NCI-H446 treated with DMSO at 0.1 percent for 48 hours (cell line): ENCODE results near the gene ZBTB4.

Experiments used
- DNase-seq: peaks from one replicate; lab custom pipeline; 2025; lab: John Stamatoyannopoulos, UW

The ZBTB4 gene, protein sequence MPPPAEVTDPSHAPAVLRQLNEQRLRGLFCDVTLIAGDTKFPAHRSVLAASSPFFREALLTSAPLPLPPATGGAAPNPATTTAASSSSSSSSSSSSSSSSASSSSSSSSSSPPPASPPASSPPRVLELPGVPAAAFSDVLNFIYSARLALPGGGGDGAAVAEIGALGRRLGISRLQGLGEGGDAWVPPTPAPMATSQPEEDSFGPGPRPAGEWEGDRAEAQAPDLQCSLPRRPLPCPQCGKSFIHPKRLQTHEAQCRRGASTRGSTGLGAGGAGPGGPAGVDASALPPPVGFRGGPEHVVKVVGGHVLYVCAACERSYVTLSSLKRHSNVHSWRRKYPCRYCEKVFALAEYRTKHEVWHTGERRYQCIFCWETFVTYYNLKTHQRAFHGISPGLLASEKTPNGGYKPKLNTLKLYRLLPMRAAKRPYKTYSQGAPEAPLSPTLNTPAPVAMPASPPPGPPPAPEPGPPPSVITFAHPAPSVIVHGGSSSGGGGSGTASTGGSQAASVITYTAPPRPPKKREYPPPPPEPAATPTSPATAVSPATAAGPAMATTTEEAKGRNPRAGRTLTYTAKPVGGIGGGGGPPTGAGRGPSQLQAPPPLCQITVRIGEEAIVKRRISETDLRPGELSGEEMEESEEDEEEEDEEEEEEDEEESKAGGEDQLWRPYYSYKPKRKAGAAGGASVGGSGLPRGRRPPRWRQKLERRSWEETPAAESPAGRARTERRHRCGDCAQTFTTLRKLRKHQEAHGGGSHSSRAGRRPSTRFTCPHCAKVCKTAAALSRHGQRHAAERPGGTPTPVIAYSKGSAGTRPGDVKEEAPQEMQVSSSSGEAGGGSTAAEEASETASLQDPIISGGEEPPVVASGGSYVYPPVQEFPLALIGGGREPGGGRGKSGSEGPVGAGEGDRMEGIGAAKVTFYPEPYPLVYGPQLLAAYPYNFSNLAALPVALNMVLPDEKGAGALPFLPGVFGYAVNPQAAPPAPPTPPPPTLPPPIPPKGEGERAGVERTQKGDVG

DNA sequence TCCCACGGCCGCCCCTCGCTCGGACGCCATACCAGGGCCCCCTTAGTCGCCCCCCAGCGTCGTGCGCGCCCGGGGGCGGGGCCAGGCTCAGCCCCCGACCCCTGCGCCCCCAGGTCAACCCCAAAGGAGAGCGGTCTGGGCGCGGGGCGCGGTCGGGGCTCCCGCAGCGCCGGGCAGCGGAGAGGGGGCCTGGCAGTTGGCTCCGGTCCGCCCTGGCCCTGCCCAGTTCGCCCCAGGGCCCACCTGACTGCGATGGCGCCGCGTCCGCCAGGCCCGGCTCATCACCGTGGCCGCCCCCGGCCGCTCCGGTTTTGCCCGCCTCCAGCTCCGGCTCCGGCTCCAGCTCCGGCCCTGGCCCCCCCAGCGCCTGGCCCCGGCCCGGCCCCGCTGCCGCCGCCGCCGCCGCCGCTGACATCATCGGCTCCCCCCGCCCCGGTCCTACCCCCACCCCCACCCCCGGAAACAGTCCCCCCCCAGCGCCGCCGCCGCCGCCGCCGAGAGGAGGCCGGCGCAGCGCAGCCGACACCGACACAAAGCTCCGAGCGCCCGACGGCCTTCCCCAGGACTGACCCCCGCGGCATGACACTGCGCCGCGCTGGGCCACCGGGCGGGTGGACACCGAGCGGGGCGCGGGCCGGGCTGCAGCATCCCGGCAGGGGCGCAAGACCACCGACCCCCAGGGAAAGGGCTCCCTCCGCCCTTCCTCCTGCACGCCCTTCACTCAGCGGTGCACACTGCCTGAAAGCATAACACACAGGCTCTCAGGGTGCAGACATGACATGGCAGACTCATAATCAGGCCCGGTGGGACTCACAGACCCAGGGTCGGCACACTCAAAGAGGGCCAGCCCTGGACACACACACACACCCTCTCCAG lies at the start of gene ZBTB4:
Gene ZBTB4, minus strand, starts transcription at position 419 of the 876 bp plus-strand sequence. CDS start 12,830 bp downstream, outside the sequence.
- DNase-seq: no peak

DNA sequence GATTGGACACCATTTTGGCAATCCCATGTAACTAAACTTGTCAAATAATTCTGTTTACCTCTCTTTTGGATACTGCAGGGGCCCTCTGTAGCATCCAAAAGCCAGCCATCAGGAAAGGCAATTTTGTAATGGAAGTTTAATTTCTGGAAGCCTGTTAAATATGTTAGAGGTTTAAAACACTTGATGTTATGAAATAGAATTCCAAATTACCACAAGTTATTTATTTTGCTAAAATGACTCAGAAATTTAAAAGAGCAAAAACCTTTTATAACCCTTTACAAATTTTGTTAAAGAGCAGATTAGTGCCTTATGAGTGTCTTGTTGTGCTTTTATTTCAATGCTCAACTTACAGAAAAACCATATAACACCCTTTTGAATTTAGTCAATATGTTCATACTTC lies 49.4 kb upstream of the ZBTB4 start:
- no peak for DNase-seq

DNA sequence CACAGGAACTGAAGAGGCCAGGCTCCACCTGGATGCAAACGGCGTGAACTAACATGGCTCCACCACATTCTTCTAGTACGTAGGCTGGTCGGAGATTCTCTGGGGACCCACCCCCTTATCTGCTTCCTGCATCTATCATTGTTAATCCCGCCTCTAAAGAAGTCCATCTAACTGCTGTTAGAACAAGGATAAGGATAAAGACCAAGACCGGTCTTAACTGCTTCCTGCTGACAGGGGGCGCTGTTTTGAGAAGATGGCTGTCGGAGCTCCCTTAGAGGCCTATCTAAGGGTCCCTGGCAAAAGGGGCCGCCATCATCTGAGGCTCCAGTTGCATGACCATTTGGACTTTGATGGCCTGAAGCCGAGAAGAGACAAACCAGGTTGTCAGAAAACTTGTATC lies 43.6 kb upstream of the ZBTB4 start:
- DNase-seq: no peak

DNA sequence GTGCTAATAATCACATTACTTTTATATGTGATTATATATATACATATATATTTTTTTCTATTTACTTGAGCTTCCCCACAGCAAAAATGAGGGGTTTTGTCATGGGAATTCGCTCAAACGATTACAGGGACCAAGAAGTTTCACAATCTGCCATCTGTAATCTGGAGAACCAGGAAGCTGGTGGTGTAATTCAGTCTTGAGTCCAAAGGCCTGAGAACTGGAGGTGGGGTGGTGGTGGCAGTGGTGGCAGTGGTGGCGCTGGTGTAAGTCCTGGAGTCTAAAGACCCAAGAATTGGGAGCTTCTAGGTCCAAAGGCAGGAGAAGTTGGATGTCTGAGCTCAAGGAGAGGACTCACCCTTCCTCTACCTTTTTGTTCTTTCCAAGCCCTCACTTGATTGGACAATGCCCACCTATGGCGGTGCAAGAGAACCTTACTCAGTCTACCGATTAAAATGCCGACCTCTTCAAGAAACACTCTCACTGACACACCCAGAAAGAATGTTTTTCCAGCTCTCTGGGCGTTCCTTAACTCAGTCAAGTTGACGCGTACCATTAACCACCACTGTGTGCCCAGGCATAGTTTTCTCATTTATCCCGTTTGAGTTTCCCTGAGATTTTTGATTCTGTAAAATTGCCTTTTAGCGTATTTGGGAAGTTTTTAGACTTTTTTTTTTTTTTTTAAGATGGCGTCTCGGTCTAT lies 36.6 kb upstream of the ZBTB4 start:
- no peak for DNase-seq

DNA sequence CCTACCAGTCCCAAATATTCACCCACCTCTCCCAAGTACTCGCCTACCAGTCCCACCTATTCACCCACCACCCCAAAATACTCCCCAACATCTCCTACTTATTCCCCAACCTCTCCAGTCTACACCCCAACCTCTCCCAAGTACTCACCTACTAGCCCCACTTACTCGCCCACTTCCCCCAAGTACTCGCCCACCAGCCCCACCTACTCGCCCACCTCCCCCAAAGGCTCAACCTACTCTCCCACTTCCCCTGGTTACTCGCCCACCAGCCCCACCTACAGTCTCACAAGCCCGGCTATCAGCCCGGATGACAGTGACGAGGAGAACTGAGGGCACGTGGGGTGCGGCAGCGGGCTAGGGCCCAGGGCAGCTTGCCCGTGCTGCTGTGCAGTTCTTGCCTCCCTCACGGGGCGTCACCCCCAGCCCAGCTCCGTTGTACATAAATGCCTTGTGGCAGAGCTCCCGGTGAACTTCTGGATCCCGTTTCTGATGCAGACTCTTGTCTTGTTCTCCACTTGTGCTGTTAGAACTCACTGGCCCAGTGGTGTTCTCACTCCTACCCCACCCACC lies 34.5 kb upstream of the ZBTB4 start:
- no peak for DNase-seq

DNA sequence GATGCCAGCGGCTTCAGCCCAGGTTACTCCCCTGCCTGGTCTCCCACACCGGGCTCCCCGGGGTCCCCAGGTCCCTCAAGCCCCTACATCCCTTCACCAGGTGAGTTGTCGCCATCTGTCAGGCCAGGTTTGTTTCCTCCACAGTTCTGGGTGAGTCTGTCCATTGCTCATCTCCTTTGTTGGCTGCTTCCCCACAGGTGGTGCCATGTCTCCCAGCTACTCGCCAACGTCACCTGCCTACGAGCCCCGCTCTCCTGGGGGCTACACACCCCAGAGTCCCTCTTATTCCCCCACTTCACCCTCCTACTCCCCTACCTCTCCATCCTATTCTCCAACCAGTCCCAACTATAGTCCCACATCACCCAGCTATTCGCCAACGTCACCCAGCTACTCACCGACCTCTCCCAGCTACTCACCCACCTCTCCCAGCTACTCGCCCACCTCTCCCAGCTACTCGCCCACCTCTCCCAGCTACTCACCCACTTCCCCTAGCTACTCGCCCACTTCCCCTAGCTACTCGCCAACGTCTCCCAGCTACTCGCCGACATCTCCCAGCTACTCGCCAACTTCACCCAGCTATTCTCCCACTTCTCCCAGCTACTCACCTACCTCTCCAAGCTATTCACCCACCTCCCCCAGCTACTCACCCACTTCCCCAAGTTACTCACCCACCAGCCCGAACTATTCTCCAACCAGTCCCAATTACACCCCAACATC lies 33.6 kb upstream of the ZBTB4 start:
- no peak for DNase-seq

DNA sequence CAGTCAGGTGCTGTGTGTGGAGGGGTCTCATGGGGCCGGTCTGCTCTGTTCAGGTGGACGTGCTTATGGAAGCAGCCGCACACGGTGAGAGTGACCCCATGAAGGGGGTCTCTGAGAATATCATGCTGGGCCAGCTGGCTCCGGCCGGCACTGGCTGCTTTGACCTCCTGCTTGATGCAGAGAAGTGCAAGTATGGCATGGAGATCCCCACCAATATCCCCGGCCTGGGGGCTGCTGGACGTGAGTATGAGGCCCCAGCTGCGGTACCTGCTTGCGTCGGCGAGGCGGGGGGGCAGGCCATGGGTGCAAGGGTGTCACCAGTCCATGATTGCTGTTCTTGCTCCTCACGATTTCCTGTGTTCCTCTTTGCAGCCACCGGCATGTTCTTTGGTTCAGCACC lies 32.7 kb upstream of the ZBTB4 start:
- no peak for DNase-seq

DNA sequence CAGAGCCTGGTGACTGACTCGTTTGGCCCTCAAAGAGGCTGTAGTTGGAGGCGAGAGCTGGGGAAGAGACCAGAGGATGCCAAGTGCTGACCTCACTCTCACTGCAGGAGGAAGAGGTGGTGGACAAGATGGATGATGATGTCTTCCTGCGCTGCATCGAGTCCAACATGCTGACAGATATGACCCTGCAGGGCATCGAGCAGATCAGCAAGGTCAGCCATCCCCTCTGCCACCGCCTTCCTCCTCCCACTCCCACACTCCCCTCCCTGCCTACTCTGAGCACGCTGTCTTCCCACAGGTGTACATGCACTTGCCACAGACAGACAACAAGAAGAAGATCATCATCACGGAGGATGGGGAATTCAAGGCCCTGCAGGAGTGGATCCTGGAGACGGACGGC lies 31.7 kb upstream of the ZBTB4 start:
- no peak for DNase-seq

DNA sequence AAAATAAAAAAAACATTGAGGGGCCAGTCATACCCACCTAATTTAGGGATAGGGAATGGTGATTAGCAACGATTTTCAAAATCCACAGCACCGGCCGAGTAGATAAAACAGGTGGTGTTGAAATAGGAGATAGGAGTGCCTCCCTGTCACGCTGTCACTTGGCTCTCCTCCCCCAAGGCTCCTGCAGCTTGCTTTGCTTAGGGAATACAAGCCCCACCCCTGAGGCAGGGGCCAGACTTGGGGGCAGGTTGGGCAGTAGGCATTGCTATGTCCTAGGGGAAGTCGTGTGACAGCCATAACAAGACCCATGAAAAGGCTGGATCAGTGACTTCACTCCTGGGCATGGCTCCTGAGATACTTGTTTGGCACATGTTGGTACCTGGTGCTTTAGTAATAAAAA lies 30.5 kb upstream of the ZBTB4 start:
- DNase-seq: no peak

DNA sequence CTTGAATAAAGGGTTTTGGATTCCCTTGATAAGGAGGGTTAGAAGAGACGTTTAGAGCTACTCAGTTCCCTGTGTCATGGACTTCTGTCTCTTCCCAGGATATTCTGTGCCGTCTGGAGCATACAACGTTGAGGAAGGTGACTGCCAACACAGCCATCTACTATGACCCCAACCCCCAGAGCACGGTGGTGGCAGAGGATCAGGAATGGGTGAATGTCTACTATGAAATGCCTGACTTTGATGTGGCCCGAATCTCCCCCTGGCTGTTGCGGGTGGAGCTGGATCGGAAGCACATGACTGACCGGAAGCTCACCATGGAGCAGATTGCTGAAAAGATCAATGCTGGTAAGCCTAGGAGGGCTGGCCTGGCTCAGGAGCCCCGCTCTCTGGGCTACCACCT lies 29.4 kb upstream of the ZBTB4 start:
- no peak for DNase-seq

DNA sequence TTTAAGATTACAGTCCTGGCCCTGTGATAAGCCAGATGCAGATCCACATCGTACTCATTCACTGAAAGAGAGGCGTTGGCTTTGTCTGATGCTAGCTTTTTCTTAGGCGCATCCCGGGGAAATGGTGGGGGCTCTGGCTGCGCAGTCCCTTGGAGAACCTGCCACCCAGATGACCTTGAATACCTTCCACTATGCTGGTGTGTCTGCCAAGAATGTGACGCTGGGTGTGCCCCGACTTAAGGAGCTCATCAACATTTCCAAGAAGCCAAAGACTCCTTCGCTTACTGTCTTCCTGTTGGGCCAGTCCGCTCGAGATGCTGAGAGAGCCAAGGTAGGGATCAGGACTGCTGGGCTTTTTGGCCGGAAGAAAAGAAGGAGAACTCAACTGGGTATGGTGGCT lies 28.7 kb upstream of the ZBTB4 start:
- no peak for DNase-seq

DNA sequence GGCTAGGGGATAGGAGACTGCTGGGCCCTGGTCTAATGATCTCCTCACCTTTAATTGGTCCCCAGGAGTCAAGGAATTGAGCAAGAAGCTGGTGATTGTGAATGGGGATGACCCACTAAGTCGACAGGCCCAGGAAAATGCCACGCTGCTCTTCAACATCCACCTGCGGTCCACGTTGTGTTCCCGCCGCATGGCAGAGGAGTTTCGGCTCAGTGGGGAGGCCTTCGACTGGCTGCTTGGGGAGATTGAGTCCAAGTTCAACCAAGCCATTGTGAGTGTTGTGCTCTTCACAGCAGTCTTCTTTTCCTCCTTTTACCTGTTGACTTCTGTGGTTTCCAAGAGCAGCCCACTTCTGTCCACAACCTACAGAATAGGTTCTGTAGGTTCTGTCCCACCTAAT lies 24.1 kb upstream of the ZBTB4 start:
- DNase-seq: no peak

DNA sequence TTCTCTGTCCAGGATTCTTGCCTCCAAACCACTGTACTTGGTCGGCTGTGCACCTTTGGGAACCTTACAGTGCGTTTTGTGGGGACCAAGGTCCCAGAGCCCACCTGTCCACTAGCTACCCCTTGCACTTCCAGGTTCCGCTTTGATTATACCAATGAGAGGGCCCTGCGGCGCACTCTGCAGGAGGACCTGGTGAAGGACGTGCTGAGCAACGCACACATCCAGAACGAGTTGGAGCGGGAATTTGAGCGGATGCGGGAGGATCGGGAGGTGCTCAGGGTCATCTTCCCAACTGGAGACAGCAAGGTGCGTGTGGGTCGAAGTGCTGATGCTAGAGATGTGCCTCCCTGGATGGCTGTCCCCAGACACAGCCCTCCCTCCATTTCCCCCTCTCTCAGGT lies 23.6 kb upstream of the ZBTB4 start:
- no peak for DNase-seq

DNA sequence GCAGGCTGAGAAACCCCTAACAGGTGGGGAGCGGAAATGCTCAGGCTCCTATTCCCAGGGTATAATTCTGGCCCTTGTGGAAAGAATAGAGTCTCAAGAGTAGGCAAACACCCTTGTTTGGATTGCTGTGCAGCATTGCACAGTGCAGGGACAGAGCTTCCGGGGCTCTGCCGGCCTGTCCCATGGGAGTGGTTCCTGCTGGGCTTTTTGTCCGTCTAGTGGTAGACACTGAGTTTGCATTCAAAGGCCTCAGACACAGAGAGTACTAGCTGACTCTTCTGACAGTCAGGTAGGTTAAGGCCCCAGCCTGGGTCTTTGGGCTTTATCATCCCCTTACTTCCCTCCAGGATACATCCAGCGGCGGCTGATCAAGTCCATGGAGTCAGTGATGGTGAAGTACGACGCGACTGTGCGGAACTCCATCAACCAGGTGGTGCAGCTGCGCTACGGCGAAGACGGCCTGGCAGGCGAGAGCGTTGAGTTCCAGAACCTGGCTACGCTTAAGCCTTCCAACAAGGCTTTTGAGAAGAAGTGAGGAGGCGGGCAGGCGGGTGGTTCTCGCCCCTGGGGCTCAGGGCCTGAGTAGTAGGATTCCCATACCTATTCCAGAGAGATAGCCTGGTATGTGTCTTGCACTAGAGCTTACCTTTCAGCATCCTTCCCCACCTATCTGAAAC lies 22.9 kb upstream of the ZBTB4 start:
- DNase-seq: no peak

DNA sequence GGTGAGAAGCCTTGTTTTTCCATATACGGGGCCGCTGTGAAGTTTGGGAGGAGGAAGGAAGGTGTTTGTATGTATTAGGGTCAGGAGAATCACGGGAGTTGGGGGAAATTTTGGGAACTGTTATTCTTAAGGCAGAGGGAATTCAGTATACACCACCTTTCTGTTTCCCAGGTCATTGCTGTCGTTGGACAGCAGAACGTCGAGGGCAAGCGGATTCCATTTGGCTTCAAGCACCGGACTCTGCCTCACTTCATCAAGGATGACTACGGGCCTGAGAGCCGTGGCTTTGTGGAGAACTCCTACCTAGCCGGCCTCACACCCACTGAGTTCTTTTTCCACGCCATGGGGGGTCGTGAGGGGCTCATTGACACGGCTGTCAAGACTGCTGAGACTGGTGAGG lies 22.3 kb upstream of the ZBTB4 start:
- DNase-seq: no peak

DNA sequence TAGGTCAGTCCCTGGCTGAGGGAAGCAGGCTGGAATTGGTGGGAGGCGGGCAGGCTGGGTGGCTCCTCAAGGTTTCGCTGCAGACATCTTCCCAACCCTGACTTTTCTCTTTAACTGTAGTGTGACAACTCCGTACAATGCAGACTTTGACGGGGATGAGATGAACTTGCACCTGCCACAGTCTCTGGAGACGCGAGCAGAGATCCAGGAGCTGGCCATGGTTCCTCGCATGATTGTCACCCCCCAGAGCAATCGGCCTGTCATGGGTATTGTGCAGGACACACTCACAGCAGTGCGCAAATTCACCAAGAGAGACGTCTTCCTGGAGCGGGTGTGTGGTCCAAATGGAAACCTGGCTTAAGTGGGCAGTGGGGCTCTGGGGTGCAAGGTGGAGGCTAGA lies 19.7 kb upstream of the ZBTB4 start:
- no peak for DNase-seq

DNA sequence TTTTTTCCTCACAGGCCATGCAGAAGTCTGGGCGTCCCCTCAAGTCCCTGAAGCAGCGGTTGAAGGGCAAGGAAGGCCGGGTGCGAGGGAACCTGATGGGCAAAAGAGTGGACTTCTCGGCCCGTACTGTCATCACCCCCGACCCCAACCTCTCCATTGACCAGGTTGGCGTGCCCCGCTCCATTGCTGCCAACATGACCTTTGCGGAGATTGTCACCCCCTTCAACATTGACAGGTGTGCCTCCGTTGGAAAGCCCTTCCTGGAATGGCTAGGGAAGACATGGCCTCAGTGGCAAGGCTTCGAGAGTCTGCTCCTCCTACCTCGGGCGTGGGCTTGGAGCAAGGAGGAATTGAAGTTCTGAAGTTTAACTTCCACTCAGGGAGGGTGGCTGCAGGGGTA lies 18.2 kb upstream of the ZBTB4 start:
- DNase-seq: no peak

DNA sequence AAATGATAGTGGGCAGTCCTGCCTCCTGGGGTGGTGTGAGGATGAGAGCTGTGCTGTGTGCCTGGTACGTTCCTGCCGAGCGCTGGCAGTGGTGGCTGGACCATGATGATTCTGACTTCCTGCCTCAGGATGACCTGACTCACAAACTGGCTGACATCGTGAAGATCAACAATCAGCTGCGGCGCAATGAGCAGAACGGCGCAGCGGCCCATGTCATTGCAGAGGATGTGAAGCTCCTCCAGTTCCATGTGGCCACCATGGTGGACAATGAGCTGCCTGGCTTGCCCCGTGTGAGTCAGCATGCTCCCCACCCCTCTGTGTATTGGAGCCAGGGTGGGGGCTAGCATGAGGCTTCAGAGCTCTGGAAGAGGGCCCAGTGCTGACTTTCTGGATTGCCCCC lies 17.8 kb upstream of the ZBTB4 start:
- DNase-seq: no peak

DNA sequence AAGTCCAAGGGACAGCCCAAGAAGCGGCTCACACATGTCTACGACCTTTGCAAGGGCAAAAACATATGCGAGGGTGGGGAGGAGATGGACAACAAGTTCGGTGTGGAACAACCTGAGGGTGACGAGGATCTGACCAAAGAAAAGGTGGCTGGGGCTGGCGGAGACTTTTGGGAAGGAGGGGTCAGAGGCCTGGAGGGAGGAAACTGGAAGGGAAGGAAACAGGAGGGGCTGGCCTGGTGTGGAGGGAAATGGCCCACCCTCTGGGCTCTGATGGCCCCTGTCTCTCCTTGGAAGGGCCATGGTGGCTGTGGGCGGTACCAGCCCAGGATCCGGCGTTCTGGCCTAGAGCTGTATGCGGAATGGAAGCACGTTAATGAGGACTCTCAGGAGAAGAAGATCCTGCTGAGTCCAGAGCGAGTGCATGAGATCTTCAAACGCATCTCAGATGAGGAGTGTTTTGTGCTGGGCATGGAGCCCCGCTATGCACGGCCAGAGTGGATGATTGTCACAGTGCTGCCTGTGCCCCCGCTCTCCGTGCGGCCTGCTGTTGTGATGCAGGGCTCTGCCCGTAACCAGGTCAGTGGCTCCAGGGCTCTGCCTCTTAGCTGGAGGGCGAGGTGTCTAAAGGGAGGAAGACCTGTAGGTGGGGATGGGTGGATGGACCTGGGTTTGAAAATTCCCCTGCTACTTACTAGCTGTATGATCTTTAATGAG lies 17.2 kb upstream of the ZBTB4 start:
- DNase-seq: no peak
